PC-3 (cell line): ENCODE measurements around the gene ANKRD10.

Source experiments
- CTCF ChIP-seq: fragments of 300-600 bp; sonication (generic); conservative IDR thresholded peaks from 2 replicates; pipeline ENCODE4 v1.5.1; 2017; ENCODE audit warnings: antibody characterized with exemption, low read depth, mild to moderate bottlenecking, low read length
- EZH2 ChIP-seq: fragments of 300-600 bp; sonication (generic); IDR thresholded peaks from one replicate; pipeline ENCODE4 v1.6.1; 2017; ENCODE audit warnings: antibody characterized with exemption, mild to moderate bottlenecking, low read length; ENCODE audit not compliant: unreplicated experiment
- EZH2phosphoT487 ChIP-seq: fragments of 300-600 bp; sonication (generic); IDR thresholded peaks from 2 replicates; pipeline ENCODE4 v1.6.1; 2018; ENCODE audit warnings: mild to moderate bottlenecking, antibody characterized with exemption, low read length, borderline replicate concordance

- TF ChIP-seq CTCF (no peak), EZH2 (no peak), EZH2phosphoT487 (no peak)
Measured at GRCh38 chr13:110850006-110850405, 64.9 kb downstream of the ANKRD10 start.
